Kidney glomerular epithelial cell (primary cell): ENCODE measurements around the gene TCP1.
A peak's percentile ranks its signal among the peaks of the same experiment; 100 is the strongest.
"Not testable (repeated sequence)": the region's sequence is repeated elsewhere in the genome, so short reads cannot be mapped to it uniquely, and the experiment has no call there.

Source experiments
- DNase-seq: peaks from one replicate; lab custom pipeline; 2025; lab: John Stamatoyannopoulos, UW

TCP1 gene

DNA sequence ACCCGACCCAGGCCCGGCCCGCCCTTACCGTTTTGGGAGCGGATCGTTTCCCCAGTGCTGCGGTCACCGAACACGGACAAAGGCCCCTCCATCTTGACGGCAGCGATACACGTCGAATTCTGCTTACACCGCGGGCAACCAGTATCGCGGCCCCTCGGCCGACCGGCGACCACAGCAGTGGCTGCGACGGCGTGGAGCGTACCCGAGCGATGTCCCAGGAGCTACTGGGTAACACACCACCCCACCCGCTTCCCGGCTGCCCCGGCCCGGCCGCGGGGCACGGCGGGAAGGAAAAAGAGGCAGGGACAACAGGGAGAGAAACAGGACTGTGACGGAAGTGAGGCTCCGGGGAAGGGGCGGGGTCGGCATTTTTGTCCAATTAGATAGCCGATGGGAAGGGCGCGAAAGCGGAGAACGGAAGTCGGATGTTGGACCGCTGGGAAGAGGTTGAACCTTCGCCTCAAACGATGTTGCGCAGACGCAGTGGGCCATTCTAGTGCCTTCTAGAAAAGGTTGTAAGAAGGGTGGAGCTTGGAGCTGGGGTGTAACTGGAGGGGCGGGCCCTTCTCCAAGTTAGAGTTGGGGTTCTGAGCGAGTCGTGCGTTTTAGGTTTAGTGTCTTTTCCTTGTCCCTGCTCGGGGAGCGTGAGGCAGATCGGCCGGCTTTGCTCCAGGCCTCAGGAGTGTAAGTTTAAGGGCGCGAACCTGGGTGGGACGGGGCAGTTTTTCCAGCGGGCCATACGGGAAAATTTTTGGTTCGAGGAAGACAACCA lies at the start of gene TCP1:
TSS of gene TCP1 (minus strand) at position 226 of the 772 bp plus-strand sequence. CDS start at position 92, 134 bp downstream.
- DNase-seq = peak; percentile 99

DNA sequence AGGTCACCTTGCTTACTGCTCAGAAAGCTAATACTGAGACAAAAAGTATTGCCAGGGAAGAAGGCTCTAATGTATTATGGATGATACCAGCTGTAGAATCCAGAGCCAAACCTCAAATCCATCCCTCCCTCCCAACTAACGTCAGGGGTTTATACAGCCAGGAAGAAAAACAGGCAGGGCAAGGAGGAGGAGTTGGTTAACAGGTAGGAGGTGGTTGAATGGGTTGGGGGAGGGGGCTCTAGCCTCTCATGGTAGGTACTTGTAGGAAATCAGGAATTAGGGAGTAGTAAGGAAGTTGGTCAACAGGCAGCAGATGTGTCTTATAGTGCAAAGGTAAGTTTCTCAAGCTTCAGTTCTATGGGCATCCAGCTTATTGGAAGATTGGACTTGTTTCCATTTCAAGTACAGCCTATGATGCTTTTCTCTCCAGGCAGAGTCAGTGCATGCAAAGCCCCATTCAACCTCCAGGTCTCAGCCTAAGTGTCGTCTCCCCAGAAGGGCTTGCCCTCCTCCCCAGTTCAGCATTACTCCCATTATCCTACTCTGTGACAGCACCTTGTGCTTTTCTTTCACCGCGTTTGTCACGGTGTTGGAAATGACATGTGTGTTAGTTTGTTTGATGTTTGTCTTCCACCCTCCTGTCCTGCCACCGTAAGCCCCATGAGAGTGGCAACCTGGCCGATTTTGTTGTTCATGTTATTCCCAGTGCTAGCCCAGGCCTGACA lies 48.8 kb upstream of the TCP1 start:
- DNase-seq = no peak

DNA sequence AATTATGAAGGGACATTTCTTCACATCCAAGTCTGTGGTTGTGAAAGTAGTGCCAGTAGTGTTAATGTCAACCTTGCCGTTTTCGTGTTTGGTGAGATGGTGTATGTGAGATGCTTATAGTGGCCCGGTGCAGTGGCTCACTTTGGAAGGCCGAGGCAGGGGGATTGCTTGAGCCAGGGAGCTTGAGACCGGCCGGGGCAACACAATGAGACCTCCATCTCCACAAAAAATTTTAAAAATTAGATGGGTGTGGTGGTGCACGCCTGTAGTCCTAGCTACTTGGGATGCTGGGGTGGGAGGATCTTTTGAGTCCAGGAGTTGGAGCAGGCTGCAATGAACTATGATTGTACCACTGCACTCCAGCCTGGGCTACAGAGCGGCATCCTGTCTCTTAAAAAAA lies 48.1 kb upstream of the TCP1 start:
- DNase-seq = no peak

DNA sequence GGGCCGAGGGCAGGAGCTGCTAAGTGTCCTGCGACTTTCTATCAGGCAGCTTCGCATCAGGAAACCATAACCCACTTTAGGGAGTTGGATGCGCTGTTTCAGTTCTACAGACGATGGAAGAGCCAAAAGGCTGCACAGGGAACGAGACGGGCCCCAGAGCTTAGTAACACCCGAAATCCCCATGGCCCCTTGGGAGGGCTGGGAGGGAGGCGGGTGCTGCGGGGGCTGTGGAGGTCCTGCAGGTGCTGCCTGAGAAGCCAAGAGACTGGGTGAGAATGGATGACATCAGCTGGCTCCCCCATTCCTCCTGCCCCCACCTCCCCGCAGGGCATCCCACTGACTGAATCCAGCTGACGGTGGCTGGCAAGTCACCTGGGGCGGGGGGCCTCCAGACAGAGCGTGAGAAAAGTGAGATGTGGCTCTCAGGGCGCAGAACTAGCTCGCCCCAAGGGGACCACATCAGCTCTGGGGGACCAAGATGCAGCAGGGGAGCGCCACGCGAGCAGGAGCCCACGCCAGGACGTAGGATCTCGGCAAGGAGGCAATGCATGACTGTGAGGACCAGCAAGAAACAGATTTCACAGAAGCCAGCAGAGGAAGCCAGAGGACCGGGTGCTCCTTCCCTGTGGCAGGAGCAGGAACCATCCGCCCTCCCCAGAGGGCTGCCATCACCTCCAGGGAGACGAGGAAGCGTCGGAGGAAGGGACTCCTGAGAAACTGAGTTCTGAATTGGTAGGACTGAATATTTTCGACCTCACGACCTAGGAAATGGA lies 47.5 kb upstream of the TCP1 start:
- DNase-seq = no peak

DNA sequence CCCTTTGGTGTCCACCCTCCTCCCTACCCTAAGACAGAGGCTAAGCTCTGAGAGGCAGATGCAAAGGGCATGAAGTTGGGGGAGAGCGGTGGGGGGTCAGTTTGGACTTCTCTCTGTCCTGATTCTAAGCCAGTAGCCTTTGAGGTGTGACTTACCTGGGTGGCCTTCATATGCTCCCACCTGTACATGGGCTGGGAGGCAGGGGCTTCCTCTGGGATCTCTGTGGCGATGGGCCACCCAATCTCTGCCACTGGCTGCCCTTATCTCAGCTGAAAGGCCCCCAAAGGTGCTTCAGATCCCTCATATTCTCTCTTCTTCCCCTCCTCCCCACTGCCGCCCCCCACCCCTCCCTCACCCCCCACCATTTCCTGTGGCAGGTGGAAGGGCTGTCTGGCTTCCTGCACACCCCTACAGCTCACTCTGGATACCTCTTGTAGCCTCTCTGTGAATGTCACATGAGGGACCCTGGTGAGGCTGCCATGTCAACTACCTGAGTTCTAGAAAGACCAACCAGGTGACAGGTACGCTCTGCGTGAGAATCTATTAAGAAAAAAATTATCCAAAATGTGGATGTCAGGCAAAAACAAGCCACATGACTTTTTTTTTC lies 44.7 kb upstream of the TCP1 start:
- no peak for DNase-seq

DNA sequence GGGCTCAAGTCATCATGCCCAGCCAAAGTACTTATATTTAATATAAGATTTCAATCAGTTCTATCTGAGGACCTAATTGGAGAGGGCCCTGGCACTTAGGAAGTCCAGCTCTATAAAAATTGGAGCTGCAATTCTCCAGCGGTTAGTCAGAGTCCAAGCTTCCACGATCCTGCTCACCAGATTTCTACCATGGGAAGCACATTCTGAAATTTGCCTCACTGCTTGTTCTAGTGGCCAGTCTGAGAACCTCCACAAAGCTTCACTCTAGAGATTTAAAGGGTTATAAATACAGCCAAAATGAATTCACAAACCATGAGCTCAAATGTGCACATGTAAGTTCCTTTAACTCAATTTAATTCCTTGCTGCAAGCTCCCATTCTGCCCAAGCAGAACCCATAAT lies 44.2 kb upstream of the TCP1 start:
- DNase-seq = no peak

DNA sequence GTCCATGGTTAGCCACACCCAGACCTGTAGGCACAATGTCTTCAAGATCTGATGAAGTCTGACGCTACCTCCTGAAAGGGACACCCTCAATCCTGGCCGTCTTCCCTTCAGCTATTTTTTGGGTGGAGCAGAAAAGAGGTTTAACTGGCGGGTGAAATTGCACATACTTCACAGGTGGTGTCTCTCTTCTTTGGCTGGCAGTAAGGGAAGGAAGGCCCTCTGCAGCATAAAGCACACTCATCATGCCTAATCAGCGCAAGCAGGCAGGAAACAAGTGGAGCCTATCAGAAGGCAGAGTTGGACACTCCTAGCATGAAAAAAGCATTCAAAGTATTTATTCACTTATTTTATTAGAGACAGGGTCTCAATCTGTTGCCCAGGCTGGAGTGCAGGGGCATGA lies 43.5 kb upstream of the TCP1 start:
- DNase-seq = no peak

DNA sequence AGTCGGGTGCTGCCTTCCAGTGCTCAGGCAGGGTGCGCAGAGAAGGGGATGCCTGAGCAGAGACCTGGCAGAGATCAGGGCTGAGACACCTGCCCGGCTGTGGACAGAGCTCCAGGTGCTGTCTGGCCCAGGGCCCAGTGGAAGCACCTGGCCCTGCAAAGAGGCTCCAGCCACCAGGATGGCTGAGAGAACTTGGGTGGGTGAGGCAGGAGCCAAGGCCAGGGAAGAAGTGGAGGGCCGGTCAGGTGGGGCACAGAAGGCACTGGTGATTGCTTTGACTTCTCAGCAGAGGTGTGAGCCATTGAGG lies 41.9 kb upstream of the TCP1 start:
- no peak for DNase-seq

DNA sequence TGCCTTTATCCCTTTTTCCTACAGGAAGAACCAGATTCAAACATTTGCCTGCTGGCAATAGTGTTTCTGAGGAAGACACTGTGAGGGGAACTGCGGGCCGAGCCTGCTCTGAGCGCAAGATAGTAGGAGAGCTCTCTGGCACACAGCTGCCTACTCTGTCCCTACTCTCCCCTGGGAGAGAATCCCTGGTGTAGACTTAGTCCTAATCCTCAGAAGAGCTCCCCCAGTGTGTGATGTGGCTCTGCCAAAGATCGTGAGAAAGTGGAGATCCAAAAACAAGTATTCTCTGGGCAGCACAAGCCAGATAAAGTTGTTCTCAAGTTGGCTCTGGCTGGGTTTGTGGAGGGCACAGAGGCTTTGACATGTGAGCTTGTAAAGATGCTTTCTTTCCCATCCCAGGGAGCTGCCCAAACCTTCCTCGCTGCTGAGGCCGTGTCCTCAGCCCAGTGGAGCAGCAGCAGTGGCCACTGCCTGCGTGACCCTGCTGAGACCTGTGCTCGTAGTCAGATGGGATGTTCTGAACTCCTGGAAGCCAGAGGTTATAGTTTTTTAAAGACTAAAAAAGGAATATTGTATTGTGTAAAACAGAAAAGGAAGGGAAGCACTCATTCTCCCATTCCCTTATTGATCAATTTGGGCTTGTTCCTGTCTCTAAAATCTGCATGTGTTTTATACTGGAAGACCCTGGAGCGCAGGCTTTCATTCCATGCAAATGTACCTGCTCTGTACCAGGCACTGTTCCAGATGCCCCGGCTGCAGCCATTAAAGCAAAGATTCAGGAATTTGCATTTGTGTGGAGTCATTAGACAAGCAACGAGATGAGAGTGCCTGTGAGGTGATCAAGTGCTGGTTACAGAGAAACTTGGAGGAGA lies 41.3 kb upstream of the TCP1 start:
- DNase-seq = no peak

DNA sequence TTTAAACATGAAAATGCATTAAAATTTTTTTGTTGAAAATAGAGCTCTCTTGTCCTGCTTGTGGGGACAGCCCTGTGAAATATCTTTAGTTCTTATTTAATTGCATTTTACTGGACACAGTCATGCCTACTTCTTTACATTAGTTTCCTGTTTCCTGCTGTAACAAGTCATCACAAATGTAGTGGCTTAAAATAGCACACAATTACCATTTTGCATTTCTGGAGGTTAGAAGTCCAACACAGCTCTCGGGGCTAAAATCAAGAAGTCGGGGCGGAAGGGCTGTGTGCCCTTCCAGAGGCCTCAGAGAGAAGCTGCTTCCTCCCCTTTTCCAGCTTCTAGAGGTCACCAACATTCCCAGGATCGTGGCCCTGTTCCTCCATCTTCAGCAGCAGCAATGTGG lies 40.1 kb upstream of the TCP1 start:
- no peak for DNase-seq

DNA sequence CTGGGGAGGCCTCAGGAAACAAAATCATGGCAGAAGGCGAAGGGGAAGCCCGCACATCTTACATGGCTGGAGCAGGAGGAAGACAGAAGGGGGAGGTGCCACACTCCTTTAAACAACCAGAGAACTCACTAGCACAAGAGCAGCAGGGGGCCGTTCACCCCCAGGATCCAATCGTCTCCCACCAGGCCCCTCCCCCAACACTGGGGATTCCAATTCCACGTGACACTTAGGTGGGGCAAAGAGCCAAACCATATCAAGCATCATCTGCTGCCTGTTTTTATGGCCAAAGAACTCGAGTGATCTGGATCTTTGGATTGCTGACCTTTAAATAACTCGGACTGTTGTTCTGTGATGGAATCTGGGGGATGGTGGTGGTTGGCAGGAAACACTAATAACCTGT lies 38.7 kb upstream of the TCP1 start:
- DNase-seq = no peak

DNA sequence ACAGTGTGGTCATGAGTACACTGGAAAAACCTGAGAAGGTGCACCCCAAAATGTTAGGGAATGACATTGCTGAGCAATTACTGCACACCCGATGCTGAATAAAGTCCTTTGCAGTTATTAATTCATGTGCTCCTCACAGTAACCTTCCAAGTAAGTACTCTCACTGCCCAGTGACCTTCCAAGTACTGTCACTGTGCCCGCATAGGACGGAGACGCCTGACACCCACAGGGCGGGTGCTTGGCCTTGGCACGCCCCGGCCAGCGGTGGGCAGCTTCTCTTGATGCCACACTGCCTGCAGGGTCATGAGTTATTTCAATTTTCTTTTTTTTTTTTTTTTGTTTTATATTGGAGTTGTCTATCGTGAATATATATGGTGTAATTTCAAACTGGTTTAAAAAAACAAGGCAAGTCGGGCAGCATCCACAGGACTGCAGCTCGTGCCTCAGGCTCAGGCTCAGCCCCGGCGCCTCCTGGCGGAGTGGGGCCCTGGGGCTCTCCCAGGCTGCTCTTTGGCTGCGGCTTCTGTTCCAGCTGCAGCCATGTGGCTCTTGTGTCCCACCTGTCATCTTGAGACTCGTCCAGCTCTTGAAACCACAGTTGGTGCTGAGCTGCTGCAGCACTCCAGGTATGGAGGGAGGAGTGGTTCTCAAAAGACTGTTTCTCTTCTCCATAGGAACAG lies 37.7 kb upstream of the TCP1 start:
- DNase-seq = no peak

DNA sequence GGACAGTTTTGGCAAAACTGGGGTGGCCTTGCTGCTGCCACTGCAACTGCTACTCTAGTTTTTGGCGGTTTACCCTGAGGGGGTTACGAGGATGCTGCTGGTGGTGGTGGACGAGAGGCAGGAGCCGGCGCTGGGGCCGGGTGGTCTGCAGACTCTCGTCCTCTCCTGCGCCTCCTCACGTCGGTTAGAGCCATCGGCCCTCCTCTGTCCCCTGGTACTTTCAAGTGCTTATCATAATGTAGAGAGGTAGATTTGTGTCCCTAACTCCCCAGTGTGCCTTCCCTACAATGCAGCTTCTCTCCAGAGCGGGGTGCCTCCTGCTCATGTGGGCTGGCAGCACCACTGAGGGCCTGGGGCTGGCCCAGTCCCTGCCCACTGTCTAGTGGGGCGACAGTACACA lies 36.6 kb upstream of the TCP1 start:
- no peak for DNase-seq

DNA sequence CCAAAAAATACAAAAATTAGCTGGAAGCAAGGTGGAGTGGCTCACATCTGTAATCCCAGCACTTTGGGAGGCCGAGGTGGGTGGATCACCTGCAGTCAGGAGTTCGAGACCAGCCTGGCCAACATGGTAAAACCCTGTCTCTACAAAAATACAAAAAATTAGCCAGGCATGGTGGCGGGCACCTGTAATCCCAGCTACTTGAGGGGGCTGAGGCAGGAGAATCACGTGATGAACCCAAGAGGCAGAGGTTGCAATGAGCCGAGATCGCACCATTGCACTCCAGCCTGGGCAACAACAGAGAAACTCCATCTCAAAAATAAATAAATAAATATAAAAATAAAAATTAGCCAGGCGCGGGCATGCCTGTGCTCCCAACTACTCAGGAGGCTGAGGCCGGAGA lies 35.3 kb upstream of the TCP1 start:
- not testable (repeated sequence) for DNase-seq

DNA sequence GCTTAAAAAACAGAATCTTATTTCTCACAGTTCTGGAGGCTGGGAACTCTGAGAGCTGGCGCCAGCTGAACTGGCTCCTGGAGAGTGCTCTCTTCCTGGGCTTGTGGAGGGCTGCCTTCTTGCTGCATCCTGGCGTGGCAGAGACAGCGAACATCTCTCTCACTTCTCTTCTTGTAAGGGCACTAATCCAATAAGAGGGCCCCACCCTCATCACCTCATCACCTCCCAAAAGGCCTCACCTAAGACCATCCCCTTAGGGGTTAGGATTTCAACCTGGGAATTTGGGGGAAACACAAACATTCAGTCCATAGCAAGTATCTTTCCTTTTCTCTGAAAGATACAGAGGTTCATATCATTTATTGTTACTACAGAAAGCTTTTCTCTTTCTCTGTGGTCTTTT lies 34.6 kb upstream of the TCP1 start:
- DNase-seq = no peak

DNA sequence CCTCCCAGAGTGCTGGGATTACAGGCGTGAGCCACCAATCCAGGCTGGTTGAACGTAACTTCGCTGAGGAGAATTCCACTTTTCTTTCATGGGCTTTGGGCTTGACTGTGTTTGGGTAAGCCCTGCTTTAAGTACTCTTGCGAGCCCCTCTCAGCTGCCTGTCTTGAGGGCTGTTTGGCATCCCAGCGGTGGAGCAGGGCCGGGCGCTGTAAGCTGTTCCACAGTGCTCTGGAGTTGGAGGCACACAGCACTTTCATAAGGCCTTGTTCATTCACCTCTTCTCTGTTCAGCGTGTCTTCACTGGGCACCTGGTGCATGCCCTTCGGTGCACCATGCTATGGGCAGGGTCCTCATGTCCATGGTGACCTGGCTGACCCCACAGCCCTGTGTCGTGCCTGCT lies 32.3 kb upstream of the TCP1 start:
- DNase-seq = no peak

DNA sequence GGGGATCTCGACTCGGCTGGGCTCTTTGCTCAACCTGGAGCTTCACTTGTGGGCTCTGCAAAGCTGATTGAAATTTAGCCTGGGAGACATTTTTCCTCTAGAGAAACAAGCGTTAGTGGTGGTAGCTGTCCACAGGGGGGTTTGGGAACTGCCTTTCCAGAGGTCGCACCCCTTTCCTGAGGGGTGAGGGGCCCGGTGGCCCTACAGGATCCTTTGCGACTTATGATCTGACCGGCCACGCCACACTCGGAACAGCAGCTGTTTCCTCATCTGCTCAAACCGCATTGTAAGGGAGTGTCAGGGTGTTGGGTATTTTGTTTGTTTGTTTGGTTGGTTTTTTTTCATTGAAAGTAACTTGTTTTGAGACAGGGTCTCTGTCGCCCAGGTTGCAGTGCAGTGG lies 31.7 kb upstream of the TCP1 start:
- no peak for DNase-seq

DNA sequence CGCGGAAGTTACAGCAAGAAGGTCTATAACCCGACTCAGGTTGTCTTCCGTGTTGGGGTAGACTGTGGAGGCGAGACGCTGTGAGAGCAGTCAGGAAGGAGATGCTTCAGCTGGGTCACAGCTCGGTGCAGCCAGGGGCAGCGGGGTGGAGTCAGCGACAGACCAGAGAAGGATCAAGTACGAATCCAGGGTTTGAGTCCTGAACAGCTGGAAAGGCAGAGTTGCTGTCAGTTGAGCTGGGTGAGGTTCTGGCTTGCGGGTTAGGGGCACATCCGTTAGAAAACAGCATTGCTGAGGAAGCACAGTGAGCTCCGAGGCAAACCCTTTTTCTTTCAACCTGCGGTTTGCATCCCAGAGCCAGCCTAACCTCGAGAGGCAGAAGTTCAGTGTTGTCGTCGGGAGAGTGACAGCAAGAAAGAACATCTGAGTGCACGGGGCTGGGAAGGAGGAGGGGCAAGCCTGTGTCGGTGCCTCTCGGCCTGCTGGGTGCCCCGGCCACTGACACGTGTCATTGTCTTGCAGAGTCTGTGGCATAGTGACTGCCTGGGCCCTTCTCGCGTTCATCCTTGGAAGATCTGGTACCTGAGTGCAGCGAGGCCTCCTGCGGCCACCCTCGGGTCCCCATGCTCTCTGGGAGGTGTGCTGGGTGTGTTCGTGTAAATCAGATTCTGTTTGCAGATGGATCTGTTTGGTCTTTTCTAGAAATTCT lies 30.7 kb upstream of the TCP1 start:
- no peak for DNase-seq

DNA sequence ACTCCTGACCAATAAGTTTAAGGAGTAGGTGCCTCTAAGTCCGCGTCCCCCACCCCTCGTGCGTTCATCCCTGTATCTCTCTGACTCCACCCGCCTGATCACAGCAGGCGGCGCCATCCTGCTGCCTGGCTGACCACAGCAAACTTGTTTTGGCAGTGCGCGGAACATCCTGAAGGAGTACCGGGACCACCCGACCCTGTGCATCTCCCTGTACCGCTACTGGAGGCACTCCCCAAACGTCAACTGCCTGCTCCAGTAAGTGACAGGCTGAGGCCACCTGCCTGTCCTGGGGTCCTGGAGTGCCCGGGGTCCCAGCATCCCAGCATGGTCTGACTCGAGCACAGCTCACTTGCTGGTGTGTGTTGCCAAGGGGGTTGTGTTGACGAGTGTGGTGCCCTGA lies 29.7 kb upstream of the TCP1 start:
- no peak for DNase-seq

DNA sequence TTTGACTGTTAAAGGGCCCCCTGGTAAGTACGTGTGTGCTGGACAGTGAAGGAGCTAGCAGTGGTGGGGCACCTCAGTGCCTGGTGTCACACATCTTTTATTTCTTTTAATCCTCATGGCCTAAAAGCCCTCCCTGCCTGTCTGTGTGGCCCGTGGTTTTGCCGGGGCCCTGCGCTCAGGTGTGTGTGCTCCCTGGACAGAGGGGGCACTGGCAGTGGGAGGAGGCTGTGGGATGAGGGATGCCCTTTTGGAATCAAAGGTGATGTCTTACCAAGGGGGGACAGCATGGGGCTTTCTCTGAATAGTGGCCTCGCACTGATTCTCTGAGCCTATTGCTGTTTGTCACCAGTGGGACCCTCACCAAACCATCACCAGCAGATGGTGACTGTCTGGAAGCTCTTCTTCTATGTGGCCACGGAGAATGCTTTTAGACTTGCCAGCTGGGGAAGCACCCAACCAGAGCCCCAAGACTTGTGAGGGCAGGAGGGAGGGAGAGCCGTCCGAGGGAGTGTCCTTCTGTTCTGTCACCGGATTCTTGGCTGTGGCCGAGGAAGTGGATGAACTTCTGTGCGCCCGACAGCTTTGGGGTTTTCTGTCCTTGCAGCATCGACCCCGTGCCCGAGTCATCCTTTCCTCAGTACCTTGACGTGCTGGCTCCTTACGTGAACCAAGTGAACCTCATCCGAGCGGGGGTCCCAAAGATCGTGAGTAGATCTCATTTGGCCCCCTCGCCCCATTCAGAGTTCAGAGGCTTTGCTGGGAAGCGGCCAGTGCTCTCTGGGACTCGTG lies 28.7 kb upstream of the TCP1 start:
- no peak for DNase-seq
